Activated T-helper 9 cell treated with anti-CD3 and anti-CD28 coated beads, Interleukin-2, amount 50 U/mL, for 16 hours (primary cell): ENCODE measurements around the gene CETN1.

Experiments used
- DNase-seq: peaks from one replicate; pipeline ENCODE4 v3.0.0-alpha.2; 2020; ENCODE audit warnings: low read depth

Gene CETN1

DNA sequence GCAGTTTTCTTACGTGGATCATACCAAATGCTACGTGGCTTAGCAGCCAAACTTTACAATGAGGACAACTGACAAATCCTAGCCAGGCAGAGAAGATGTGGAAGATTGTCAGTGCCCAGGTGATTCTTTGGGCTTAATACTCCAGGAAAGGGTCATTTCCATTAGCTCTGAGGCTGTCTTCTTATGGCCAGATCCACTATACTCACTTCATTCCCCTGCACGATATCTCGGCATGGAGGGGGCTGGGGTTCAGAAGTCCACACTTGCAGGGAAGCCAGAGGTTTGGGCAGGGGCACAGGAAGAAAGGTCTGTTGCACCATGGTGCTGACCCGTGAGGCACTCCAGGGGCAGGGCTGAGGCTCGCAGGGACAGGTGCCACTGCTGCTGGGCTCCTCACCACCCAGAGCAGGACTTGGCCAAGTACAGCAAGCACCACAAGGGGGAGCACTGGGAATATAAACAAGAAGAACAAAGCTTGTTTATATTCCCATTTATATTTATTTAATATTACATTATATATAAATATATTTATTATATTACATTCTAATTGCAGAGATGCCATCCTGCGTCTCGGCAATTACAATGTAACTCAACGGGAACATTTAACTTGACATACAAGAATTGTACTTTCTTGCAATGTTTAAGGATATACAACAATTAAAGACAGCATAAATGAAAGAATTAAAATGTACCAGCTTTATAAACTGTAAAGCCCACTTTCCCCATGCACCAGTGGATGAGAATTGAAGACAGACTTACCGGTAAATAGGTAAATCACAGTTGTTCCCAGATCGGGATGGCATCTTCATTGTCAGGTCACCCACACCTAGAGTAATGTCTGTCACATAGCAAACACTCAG lies 43.8 kb downstream of the CETN1 start:
- DNase-seq = peak; percentile 12

DNA sequence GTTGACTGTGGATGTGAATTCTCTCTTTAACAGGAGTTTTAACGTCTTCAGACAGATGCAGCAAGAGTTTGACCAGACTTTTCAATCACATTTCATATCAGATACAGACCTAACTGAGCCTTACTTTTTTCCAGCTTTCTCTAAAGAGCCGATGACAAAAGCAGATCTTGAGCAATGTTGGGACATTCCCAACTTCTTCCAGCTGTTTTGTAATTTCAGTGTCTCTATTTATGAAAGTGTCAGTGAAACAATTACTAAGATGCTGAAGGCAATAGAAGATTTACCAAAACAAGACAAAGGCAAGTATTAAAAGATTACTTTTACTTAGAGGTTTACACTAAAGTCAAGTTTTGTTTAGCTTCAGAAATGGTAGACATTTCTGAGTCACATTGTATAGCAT lies 47.1 kb downstream of the CETN1 start:
- DNase-seq = no peak

- no peak for DNase-seq
Measured at GRCh38 chr18:629269-630150, 49.3 kb downstream of the CETN1 start.

GRCh38 chr18:631560-631959 lies 51.4 kb downstream of the CETN1 start:
- DNase-seq = no peak
